OCI-LY3 (cell line): ENCODE measurements around the gene XRCC2.
"Not testable (repeated sequence)": the region's sequence is repeated elsewhere in the genome, so short reads cannot be mapped to it uniquely, and the experiment has no call there.

Experiments
- H2AFZ ChIP-seq: fragments of 200-600, 300-600 bp; shearing (Covaris generic); 2 replicates; pipeline ENCODE4 v1.6.0; 2014; ENCODE audit warnings: antibody characterized with exemption, low read depth, low read length
- H3K27ac ChIP-seq: fragments of 200-600, 300-600 bp; sonication (generic); 2 replicates; pipeline ENCODE4 v1.5.1; 2014; ENCODE audit warnings: mild to moderate bottlenecking, low read length, moderate library complexity, mixed read lengths
- H3K27me3 ChIP-seq: fragments of 200-600, 300-600 bp; sonication (generic); 2 replicates; pipeline ENCODE4 v1.6.1; 2014; ENCODE audit warnings: low read depth, low read length, mixed read lengths
- H3K36me3 ChIP-seq: fragments of 200-600, 300-600 bp; sonication (generic); replicated peaks from 2 replicates; pipeline ENCODE3; 2014; ENCODE audit warnings: low read depth, low read length, mixed read lengths
- H3K4me1 ChIP-seq: fragments of 300-600, 200-600 bp; sonication (generic); 2 replicates; pipeline ENCODE4 v1.6.1; 2014; ENCODE audit warnings: low read length, mixed read lengths
- H3K4me2 ChIP-seq: fragments of 200-600, 300-600 bp; sonication (generic); 2 replicates; pipeline ENCODE4 v1.6.1; 2014; ENCODE audit warnings: low read length, mixed read lengths
- H3K4me3 ChIP-seq: fragments of 300-600, 200-600 bp; sonication (generic); 2 replicates; pipeline ENCODE4 v1.5.1; 2014; ENCODE audit warnings: antibody characterized with exemption, mild to moderate bottlenecking, low read length, moderate library complexity
- H3K79me2 ChIP-seq: fragments of 300-600, 200-600 bp; shearing (Covaris generic); 2 replicates; pipeline ENCODE4 v1.6.1; 2014; ENCODE audit warnings: mild to moderate bottlenecking, low read length, mixed read lengths
- H3K9ac ChIP-seq: fragments of 300-600, 200-600 bp; shearing (Covaris generic); 2 replicates; pipeline ENCODE4 v1.6.0; 2014; ENCODE audit warnings: mild to moderate bottlenecking, low read length, moderate library complexity
- H3K9me3 ChIP-seq: fragments of 200-600, 300-600 bp; shearing (Covaris generic); 2 replicates; pipeline ENCODE4 v1.6.1; 2014; ENCODE audit warnings: low read length, mixed read lengths; ENCODE audit not compliant: insufficient read depth
- H4K20me1 ChIP-seq: fragments of 200-600, 300-600 bp; sonication (generic); 2 replicates; pipeline ENCODE4 v1.6.1; 2016; ENCODE audit warnings: low read length, mixed read lengths; ENCODE audit not compliant: insufficient read depth
- CTCF ChIP-seq: fragments of 200-600, 300-600 bp; sonication (generic); IDR thresholded peaks from 2 replicates; pipeline ENCODE4 v1.5.1; 2014; ENCODE audit warnings: antibody characterized with exemption, low read length, low read depth
- EZH2phosphoT487 ChIP-seq: fragments of 200-600 bp; shearing (Covaris generic); IDR thresholded peaks from 2 replicates; pipeline ENCODE4 v1.6.1; 2018; ENCODE audit warnings: antibody characterized with exemption, mixed run types, low read depth

Gene XRCC2

GRCh38 chr7:152675759-152676636 lies at the start of gene XRCC2:
Gene XRCC2 (minus strand): TSS chr7:152676141. CDS start chr7:152676079, 62 bp downstream.
- TF ChIP-seq CTCF: no peak
- no peak for TF ChIP-seq EZH2phosphoT487
- Histone ChIP-seq H2AFZ (peak within 1 kb of the TSS; percentile 47; the same call in 1 of the 2 replicates), H3K4me3 (peak within 1 kb of the TSS; percentile 93), H3K27me3 (no peaks in the 10 kb centered on the region), H3K4me1 (peaks cover 9% of the 10 kb centered on the region; the same call in 1 of the 2 replicates), H3K9ac (peak within 1 kb of the TSS; percentile 89), H3K27ac (peak within 1 kb of the TSS; percentile 51), H3K4me2 (peak within 1 kb of the TSS; percentile 99), H4K20me1 (peaks cover 22% of the 10 kb centered on the region), H3K36me3 (peaks cover 12% of the 10 kb centered on the region), H3K9me3 (no peaks in the 10 kb centered on the region), H3K79me2 (peaks cover 48% of the 10 kb centered on the region)

GRCh38 chr7:152723364-152723763 lies 47.4 kb upstream of the XRCC2 start:
- Histone ChIP-seq H3K27ac (no peak overlapping the region), H3K27me3 (no peaks in the 10 kb centered on the region), H4K20me1 (no peaks in the 10 kb centered on the region), H3K4me1 (no peaks in the 10 kb centered on the region), H3K9ac (no peak overlapping the region), H3K4me3 (no peak overlapping the region), H3K79me2 (no peaks in the 10 kb centered on the region), H3K4me2 (no peak overlapping the region), H3K36me3 (no peaks in the 10 kb centered on the region), H3K9me3 (no peaks in the 10 kb centered on the region), H2AFZ (no peak overlapping the region)
- TF ChIP-seq EZH2phosphoT487 (no peak), CTCF (no peak)

DNA sequence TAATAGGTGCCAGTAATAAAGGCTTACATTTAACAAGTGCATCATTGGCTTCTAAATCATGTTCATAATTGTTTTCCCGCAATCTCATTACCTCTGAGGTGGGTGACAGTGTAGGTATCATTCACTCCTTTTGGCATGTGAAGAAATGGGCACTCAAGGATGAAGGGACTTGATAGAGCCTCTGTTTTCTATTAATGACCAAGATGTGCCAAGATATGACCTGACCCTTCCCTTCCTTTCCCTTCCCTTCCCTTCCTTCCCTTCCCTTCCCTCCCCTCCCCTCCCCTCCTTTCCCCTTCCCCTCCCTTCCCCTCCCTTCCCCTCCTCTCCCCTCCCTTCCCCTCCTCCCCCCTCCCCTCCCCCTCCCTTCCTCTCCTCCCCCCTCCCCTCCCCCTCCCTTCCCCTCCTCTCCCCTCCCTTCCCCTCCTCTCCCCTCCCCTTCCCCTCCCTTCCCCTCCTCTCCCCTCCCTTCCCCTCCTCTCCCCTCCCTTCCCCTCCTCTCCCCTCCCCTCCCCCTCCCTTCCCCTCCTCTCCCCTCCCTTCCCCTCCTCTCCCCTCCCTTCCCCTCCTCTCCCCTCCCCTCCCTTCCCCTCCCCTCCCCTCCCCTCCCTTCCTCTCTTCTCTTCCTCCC lies 36.6 kb upstream of the XRCC2 start:
- not testable (repeated sequence) for H3K27ac ChIP-seq, H2AFZ ChIP-seq, H3K4me2 ChIP-seq, H3K36me3 ChIP-seq, H3K4me1 ChIP-seq, H3K79me2 ChIP-seq, H3K9me3 ChIP-seq, H3K27me3 ChIP-seq, H4K20me1 ChIP-seq, H3K4me3 ChIP-seq, H3K9ac ChIP-seq

GRCh38 chr7:152711444-152711944 lies 35.6 kb upstream of the XRCC2 start:
- Histone ChIP-seq H3K4me3 (no peak overlapping the region), H3K36me3 (no peaks in the 10 kb centered on the region), H2AFZ (no peak overlapping the region), H3K4me2 (no peak overlapping the region), H3K27ac (no peak overlapping the region), H3K9me3 (0 out of 2 replicates have a peak, but pooled peaks cover 2% of the 10 kb centered on the region), H3K4me1 (no peaks in the 10 kb centered on the region), H4K20me1 (no peaks in the 10 kb centered on the region), H3K9ac (no peak overlapping the region), H3K27me3 (no peaks in the 10 kb centered on the region), H3K79me2 (no peaks in the 10 kb centered on the region)
- no peak for TF ChIP-seq EZH2phosphoT487
- TF ChIP-seq CTCF: no peak
